Measurements from ENCODE around the gene CCDC183. TPM values are rescaled to one million over a fixed set of nuclear protein-coding genes. Genes with fewer than 3 reads are reported as not detected.

The CCDC183 gene
- total RNA-seq, 2 experiments from 2014 or later = 0.88 to 1.3 TPM

- Histone ChIP-seq H4K20me1 (ENCODE audit: insufficient read depth, low read length) (no peaks in the 10 kb centered on the region), H3K79me2 (ENCODE audit: insufficient read depth, low read depth, low read length) (no peaks in the 10 kb centered on the region), H3K4me3 (ENCODE audit: low read depth, low read length, poor library complexity, severe bottlenecking) (no peak overlapping the region), H3K4me2 (ENCODE audit: low read length) (no peak overlapping the region), H3K27ac (ENCODE audit: low read depth, low read length, poor library complexity, severe bottlenecking) (no peak overlapping the region), H3K4me1 (ENCODE audit: insufficient read depth, low read length, poor library complexity, severe bottlenecking) (peaks cover 20% of the 10 kb centered on the region), H3K9me3 (ENCODE audit: low read length) (no peaks in the 10 kb centered on the region), H3K36me3 (ENCODE audit: insufficient read depth, low read length) (no peaks in the 10 kb centered on the region), H2AFZ (ENCODE audit: low read length) (no peak overlapping the region), H3K9me2 (ENCODE audit: insufficient read depth, low read length) (no peaks in the 10 kb centered on the region)
- no peak for DNase-seq (ENCODE audit: low spot score)
- intact Hi-C loops (cut with micrococcal nuclease; ENCODE audit: unreplicated experiment) = loop anchor here (5.0 kb wide), 1 partner anchor 98 kb away; the partner anchor contains the start of gene TRAF2
- POLR2A ChIA-PET = no interaction called here
- CTCF ChIA-PET (ENCODE audit: unreplicated experiment) = interaction anchor here (0.5 kb wide), 1 partner anchor 154 kb away, joined by 3 read pairs; no protein-coding TSS in a partner anchor
- TF ChIP-seq EZH2phosphoT487 (IDR thresholded peaks at IDR 0.05; ENCODE audit: borderline replicate concordance, low read depth, low read length) (no peak), CTCF (conservative IDR thresholded peaks at IDR 0.05; ENCODE audit: low read length) (no peak)
- no TSS peak for BruUV-seq (replicated peaks)
Observed at GRCh38 chr9:136789523-136789937, 6.6 kb upstream of the CCDC183 start.

GRCh38 chr9:136790640-136791515 is 5.3 kb upstream of the CCDC183 start, which contains the start of gene TMEM141:
Gene TMEM141 (plus strand): TSS chr9:136791344. CDS start chr9:136791371, 27 bp downstream.
- POLR2A ChIA-PET = interaction anchor here (0.6 to 1.0 kb wide), 3 partner anchors 18 to 157 kb away, joined by 3 to 4 read pairs (median 4); no protein-coding TSS in a partner anchor

More at GRCh38 chr9:136790640-136791515, 5.3 kb upstream of the CCDC183 start, which contains the start of gene TMEM141:
- intact Hi-C loops (cut with micrococcal nuclease; ENCODE audit: unreplicated experiment) = loop anchor here (1.0 to 2.0 kb wide), 4 partner anchors 16 to 238 kb away; partner anchors contain the start of genes ABCA2, FBXW5 and RABL6
- no TSS peak for BruUV-seq (replicated peaks)
- TF ChIP-seq CTCF (conservative IDR thresholded peaks at IDR 0.05; ENCODE audit: low read length) (no peak), EZH2phosphoT487 (IDR thresholded peaks at IDR 0.05; ENCODE audit: borderline replicate concordance, low read depth, low read length) (no peak)
- H3K9me3 ChIP-seq (ENCODE audit: low read length) = no peaks in the 10 kb centered on the region
- no peaks in the 10 kb centered on the region for H4K20me1 ChIP-seq (ENCODE audit: insufficient read depth, low read length)
- H2AFZ ChIP-seq (ENCODE audit: low read length) = peak within 1 kb of the TSS; percentile 35; the same call in 1 of the 2 replicates
- H3K36me3 ChIP-seq (ENCODE audit: insufficient read depth, low read length) = no peaks in the 10 kb centered on the region
- H3K79me2 ChIP-seq (ENCODE audit: insufficient read depth, low read depth, low read length) = no peaks in the 10 kb centered on the region
- H3K4me2 ChIP-seq (ENCODE audit: low read length) = peak within 1 kb of the TSS; percentile 71
- H3K4me1 ChIP-seq (ENCODE audit: insufficient read depth, low read length, poor library complexity, severe bottlenecking) = peaks cover 26% of the 10 kb centered on the region
- CTCF ChIA-PET (ENCODE audit: unreplicated experiment) = interaction anchor here (0.5 to 0.8 kb wide), 2 partner anchors 24 to 239 kb away, joined by 3 read pairs; no protein-coding TSS in a partner anchor
- DNase-seq (ENCODE audit: low spot score) = peak; percentile 99
- H3K27ac ChIP-seq (ENCODE audit: low read depth, low read length, poor library complexity, severe bottlenecking) = peak within 1 kb of the TSS; percentile 70
- H3K4me3 ChIP-seq (ENCODE audit: low read depth, low read length, poor library complexity, severe bottlenecking) = peak within 1 kb of the TSS; percentile 72
- H3K9me2 ChIP-seq (ENCODE audit: insufficient read depth, low read length) = no peaks in the 10 kb centered on the region

Measured in OCI-LY7 (cell line).